Liver (tissue), 9 donors: ENCODE measurements around the gene CTAGE9. TPM values are rescaled to one million over a fixed set of nuclear protein-coding genes. Genes with fewer than 3 reads are reported as not detected.

Source experiments
- DNase-seq: peaks from one replicate; pipeline ENCODE4 v3.0.0-alpha.2; 2017; ENCODE audit warnings: low spot score
- H3K27ac ChIP-seq, 2 donors: one replicate each; pipeline ENCODE4 v1.7.0; 2013; ENCODE audit warnings: inconsistent platforms in 2 of 2, low read length in 2 of 2, control low read depth in 1 of 2, low read depth in 1 of 2, mild to moderate bottlenecking in 1 of 2
- H3K27me3 ChIP-seq, 4 donors: one replicate each; pipeline versions ENCODE4 v1.6.1 to v1.7.0; 2013; ENCODE audit warnings: low read length in 3 of 4, inconsistent platforms in 1 of 4, mild to moderate bottlenecking in 1 of 4, moderate library complexity in 1 of 4; ENCODE audit not compliant: control insufficient read depth in 4 of 4, insufficient read depth in 4 of 4
- H3K36me3 ChIP-seq, 4 donors: one replicate each; pipeline versions ENCODE4 v1.6.1 to v1.7.0; 2013; ENCODE audit warnings: low read length in 3 of 4, mild to moderate bottlenecking in 3 of 4, low read depth in 1 of 4, moderate library complexity in 1 of 4; ENCODE audit not compliant: control insufficient read depth in 4 of 4, insufficient read depth in 3 of 4
- H3K4me1 ChIP-seq, 4 donors: one replicate each; pipeline versions ENCODE4 v1.6.1 to v1.7.0; 2013; ENCODE audit warnings: low read length in 3 of 4, mild to moderate bottlenecking in 3 of 4, moderate library complexity in 1 of 4; ENCODE audit not compliant: control insufficient read depth in 4 of 4, insufficient read depth in 4 of 4
- H3K4me3 ChIP-seq, 3 donors: one replicate each; pipeline versions ENCODE4 v1.6.1 to v1.7.0; 2013; ENCODE audit warnings: low read length in 3 of 3, control low read depth in 1 of 3, low read depth in 1 of 3, mild to moderate bottlenecking in 1 of 3
- H3K9ac ChIP-seq, 2 donors: one replicate each; pipeline ENCODE4 v1.7.0; 2013; ENCODE audit warnings: low read length in 2 of 2, mild to moderate bottlenecking in 2 of 2, moderate library complexity in 2 of 2, control low read depth in 1 of 2, low read depth in 1 of 2
- H3K9me3 ChIP-seq, 4 donors: one replicate each; pipeline versions ENCODE4 v1.6.1 to v1.7.0; 2013; ENCODE audit warnings: low read length in 3 of 4; ENCODE audit not compliant: control insufficient read depth in 4 of 4
- ATF3 ChIP-seq: IDR thresholded peaks from 2 replicates; pipeline ENCODE4 v1.6.1; 2016; ENCODE audit warnings: antibody characterized with exemption
- CTCF ChIP-seq: fragments of 150-350 bp; IDR thresholded peaks from 2 replicates; pipeline ENCODE4 v1.5.1; 2017; ENCODE audit warnings: improper control_type of control experiment, low read depth, low read length; ENCODE audit not compliant: missing input control
- EGR1 ChIP-seq, 2 donors: IDR thresholded peaks; 2 replicates each; pipeline ENCODE4 v1.6.1; 2016 to 2018; ENCODE audit warnings: antibody characterized with exemption in 2 of 2, low read depth in 2 of 2
- FOXA1 ChIP-seq: IDR thresholded peaks from 2 replicates; pipeline ENCODE4 v1.6.1; 2016; ENCODE audit warnings: antibody characterized with exemption
- FOXA2 ChIP-seq: IDR thresholded peaks from 2 replicates; pipeline ENCODE4 v1.6.1; 2016; ENCODE audit warnings: antibody characterized with exemption
- GABPA ChIP-seq, 2 donors: IDR thresholded peaks in 1 of 2; conservative IDR thresholded peaks in 1 of 2; 2 replicates each; pipeline ENCODE4 v1.6.1; 2016; ENCODE audit warnings: antibody characterized with exemption in 2 of 2, mild to moderate bottlenecking in 1 of 2, moderate library complexity in 1 of 2
- HNF4A ChIP-seq, 2 donors: conservative IDR thresholded peaks; 2 replicates each; pipeline ENCODE4 v1.6.1; 2016; ENCODE audit warnings: antibody characterized with exemption in 2 of 2, mild to moderate bottlenecking in 2 of 2
- HNF4G ChIP-seq: IDR thresholded peaks from 2 replicates; pipeline ENCODE4 v1.6.1; 2016; ENCODE audit warnings: antibody characterized with exemption
- JUND ChIP-seq, 2 donors: IDR thresholded peaks; 2 replicates each; pipeline ENCODE4 v1.6.1; 2016; ENCODE audit warnings: antibody characterized with exemption in 2 of 2
- NR2F2 ChIP-seq: IDR thresholded peaks from 2 replicates; pipeline ENCODE4 v1.6.1; 2016; ENCODE audit warnings: antibody characterized with exemption
- RAD21 ChIP-seq, 2 donors: IDR thresholded peaks; 2 replicates each; pipeline ENCODE4 v1.6.1; 2016; ENCODE audit warnings: antibody characterized with exemption in 2 of 2, mild to moderate bottlenecking in 2 of 2
- REST ChIP-seq: IDR thresholded peaks from 2 replicates; pipeline ENCODE4 v1.6.1; 2016; ENCODE audit warnings: antibody characterized with exemption, mild to moderate bottlenecking
- RXRA ChIP-seq, 2 donors: IDR thresholded peaks; 2 replicates each; pipeline ENCODE4 v1.6.1; 2017 to 2018; ENCODE audit warnings: antibody characterized with exemption in 2 of 2, mild to moderate bottlenecking in 1 of 2
- SP1 ChIP-seq: IDR thresholded peaks from 2 replicates; pipeline ENCODE4 v1.6.1; 2018; ENCODE audit warnings: antibody characterized with exemption, mild to moderate bottlenecking
- TAF1 ChIP-seq: conservative IDR thresholded peaks from 2 replicates; pipeline ENCODE4 v1.6.1; 2016; ENCODE audit warnings: antibody characterized with exemption, mild to moderate bottlenecking
- YY1 ChIP-seq: IDR thresholded peaks from 2 replicates; pipeline ENCODE4 v1.6.1; 2016; ENCODE audit warnings: antibody characterized with exemption, mild to moderate bottlenecking
- ZBTB33 ChIP-seq: IDR thresholded peaks from 2 replicates; pipeline ENCODE4 v1.6.1; 2016; ENCODE audit warnings: antibody characterized with exemption
- WGBS: extraction: QIAGEN DNeasy Blood & Tissue Kit; methylation state at CpG from one replicate; pipeline ENCODE4 v1.1.7; 2013; 5-methylcytosine and 5-hydroxymethylcytosine counted together
- polyA plus RNA-seq, 2 donors: library from polyadenylated mRNA; stranded (reverse) in 1 of 2; unstranded in 1 of 2; fragments of 200-250 nt in 1 of 2; fragments of >200 nt in 1 of 2; fragmentation: Nextera tagmentation in 1 of 2; extraction: Ambion mirVana in 1 of 2; gene quantifications; one replicate each; pipeline versions ENCODE4 v1.2.1 to v1.2.3, GENCODE V29; 2013 to 2015
- total RNA-seq, 2 donors: library from RNA; depleted of rRNA; stranded (reverse); fragments of >200 nt; gene quantifications; one replicate each; pipeline ENCODE4 v1.2.3, GENCODE V29; 2014
- TF ChIP-seq, protein P1 (sequence below): IDR thresholded peaks from 2 replicates; pipeline ENCODE4 v1.6.1; 2016; ENCODE audit warnings: antibody characterized with exemption
- donor health status: healthy.
- donor health status: healthy.
- donor health status: healthy.
- donor health status: healthy.
- donor health status: healthy.

CTAGE9 gene
- total and polyA plus RNA-seq, 4 donors = not detected

DNA sequence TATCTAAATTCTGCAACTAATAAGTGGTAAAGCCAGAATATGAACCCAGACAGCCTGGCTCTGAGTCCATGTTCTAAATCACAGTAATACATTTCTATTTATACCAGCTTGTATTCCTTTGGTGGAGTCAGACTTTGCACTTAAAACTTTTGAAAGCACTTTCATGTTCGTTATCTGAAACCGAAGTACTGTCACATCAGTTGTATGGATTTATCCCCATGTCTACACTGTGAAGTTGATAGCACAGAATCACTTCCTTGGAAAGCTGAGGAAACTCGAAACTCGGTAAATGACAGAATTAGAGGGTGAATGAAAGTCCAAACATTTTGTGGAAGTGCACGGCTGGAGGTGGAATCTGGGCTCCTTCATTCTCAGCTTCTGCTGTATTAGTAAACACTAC, 28.3 kb upstream of the CTAGE9 start:
- H3K36me3 ChIP-seq = no peaks in the 10 kb centered on the region
- no peak overlapping the region for H3K9ac ChIP-seq
- no peaks in the 10 kb centered on the region for H3K9me3 ChIP-seq
- no peak overlapping the region for H3K4me3 ChIP-seq
- H3K27ac ChIP-seq = no peak overlapping the region
- no peaks in the 10 kb centered on the region for H3K27me3 ChIP-seq
- TF ChIP-seq FOXA1 = no peak
- peak in 1 of 2 donors; percentile 23 for TF ChIP-seq HNF4A (conservative IDR thresholded peaks at IDR 0.05)
- TF ChIP-seq SP1 = no peak
- TF ChIP-seq, protein P1, sequence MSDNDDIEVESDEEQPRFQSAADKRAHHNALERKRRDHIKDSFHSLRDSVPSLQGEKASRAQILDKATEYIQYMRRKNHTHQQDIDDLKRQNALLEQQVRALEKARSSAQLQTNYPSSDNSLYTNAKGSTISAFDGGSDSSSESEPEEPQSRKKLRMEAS = no peak
- TF ChIP-seq EGR1 (IDR thresholded peaks at IDR 0.05; ENCODE audit: low read depth in 2 of 2) = no peak
- no peak for TF ChIP-seq RXRA (IDR thresholded peaks at IDR 0.05)
- 72% methylated on average over 5 of the region's 5 CpGs for WGBS
- H3K4me1 ChIP-seq = no peaks in the 10 kb centered on the region
- DNase-seq = no peak

GRCh38 chr6:131736811-131737210, 26.0 kb upstream of the CTAGE9 start:
- no peak overlapping the region for H3K9ac ChIP-seq
- no peak for DNase-seq
- H3K9me3 ChIP-seq = no peaks in the 10 kb centered on the region
- no peak overlapping the region for H3K27ac ChIP-seq
- no peaks in the 10 kb centered on the region for H3K36me3 ChIP-seq
- H3K27me3 ChIP-seq = no peaks in the 10 kb centered on the region
- no peak overlapping the region for H3K4me3 ChIP-seq
- TF ChIP-seq EGR1 (IDR thresholded peaks at IDR 0.05; ENCODE audit: low read depth in 2 of 2) (no peak), FOXA2 (no peak), FOXA1 (no peak), TAF1 (no peak), JUND (IDR thresholded peaks at IDR 0.05) (no peak), HNF4G (no peak), NR2F2 (no peak), ZBTB33 (no peak), GABPA (IDR thresholded peaks at IDR 0.05 in 1 of 2, conservative IDR thresholded peaks at IDR 0.05 in 1 of 2) (no peak), HNF4A (conservative IDR thresholded peaks at IDR 0.05) (no peak), CTCF (no peak), RXRA (IDR thresholded peaks at IDR 0.05) (no peak), REST (no peak), ATF3 (no peak), YY1 (no peak), RAD21 (IDR thresholded peaks at IDR 0.05) (no peak)
- TF ChIP-seq, protein P1 = no peak
- H3K4me1 ChIP-seq = no peaks in the 10 kb centered on the region
- 96% methylated on average over 1 of the region's 1 CpG for WGBS
